IMR-90 (cell line): ENCODE measurements around the gene RPUSD4. TPM values are rescaled to one million over a fixed set of nuclear protein-coding genes. Genes with fewer than 3 reads are reported as not detected.

Source experiments
- ATAC-seq: fragments of 200-7000 bp; cut with Tn5 transposase; 2 replicates; pipeline ENCODE4 v1.9.1; 2020; ENCODE audit warnings: low read depth, mild to moderate bottlenecking, moderate library complexity
- BruUV-seq: library from RNA; stranded (reverse); fragments of 400-500 nt; replicated peaks from 2 replicates; lab custom pipeline; 2021; lab: Mats Ljungman, UMichigan
- CTCF ChIA-PET: fragments of 300-600 bp; formaldehyde crosslinking; extraction: SDS; loops from one replicate; lab custom pipeline; 2021; ENCODE audit warnings: antibody characterized with exemption; lab: Yijun Ruan, JAX
- POLR2A ChIA-PET: fragments of 300-600 bp; sonication (Branson Sonifier 250); formaldehyde crosslinking; loops from one replicate; lab custom pipeline; 2022; ENCODE audit warnings: antibody characterized with exemption; ENCODE audit not compliant: unreplicated experiment; lab: Charles Lee
- DNase-seq: peaks from one replicate; pipeline ENCODE4 v3.0.0; 2013
- H2AFZ ChIP-seq: replicated peaks from 2 replicates; pipeline ENCODE3; 2013; ENCODE audit warnings: low read length, mild to moderate bottlenecking; ENCODE audit not compliant: poor library complexity
- H2AK5ac ChIP-seq: 2 replicates; pipeline ENCODE4 v1.6.1; 2013; ENCODE audit warnings: low read depth, low read length, inconsistent platforms
- H2AK9ac ChIP-seq: replicated peaks from 2 replicates; pipeline ENCODE3; 2013; ENCODE audit warnings: mild to moderate bottlenecking, low read depth, low read length, moderate library complexity; ENCODE audit not compliant: poor library complexity
- H2BK120ac ChIP-seq: 2 replicates; pipeline ENCODE4 v1.6.1; 2013; ENCODE audit warnings: low read depth, low read length, inconsistent platforms
- H2BK15ac ChIP-seq: 3 replicates; pipeline ENCODE4 v1.6.1; 2013; ENCODE audit warnings: low read depth, low read length, inconsistent platforms
- H2BK20ac ChIP-seq: 2 replicates; pipeline ENCODE4 v1.6.1; 2013; ENCODE audit warnings: low read depth, mild to moderate bottlenecking, inconsistent platforms, low read length, moderate library complexity
- H2BK5ac ChIP-seq: 2 replicates; pipeline ENCODE4 v1.6.1; 2013; ENCODE audit warnings: mild to moderate bottlenecking, low read depth, low read length, inconsistent platforms; ENCODE audit not compliant: poor library complexity, severe bottlenecking
- H3K14ac ChIP-seq: replicated peaks from 2 replicates; pipeline ENCODE4 v1.6.1; 2013; ENCODE audit warnings: low read depth, low read length, inconsistent platforms
- H3K18ac ChIP-seq: 2 replicates; pipeline ENCODE4 v1.6.1; 2013; ENCODE audit warnings: low read depth, low read length, control low read depth
- H3K23ac ChIP-seq: 2 replicates; pipeline ENCODE4 v1.6.1; 2013; ENCODE audit warnings: low read depth, low read length, inconsistent platforms
- H3K27ac ChIP-seq: 2 replicates; pipeline ENCODE4 v1.5.1; 2013; ENCODE audit warnings: mild to moderate bottlenecking, control low read depth, low read length; ENCODE audit not compliant: insufficient read depth
- H3K27me3 ChIP-seq: 2 replicates; pipeline ENCODE4 v1.6.1; 2013; ENCODE audit warnings: low read length; ENCODE audit not compliant: control insufficient read depth, insufficient read depth
- H3K36me3 ChIP-seq: 2 replicates; pipeline ENCODE4 v1.6.1; 2013; ENCODE audit warnings: low read length, mixed read lengths; ENCODE audit not compliant: control insufficient read depth, insufficient read depth
- H3K4ac ChIP-seq: 2 replicates; pipeline ENCODE4 v1.6.1; 2013; ENCODE audit warnings: low read depth, low read length, inconsistent platforms
- H3K4me1 ChIP-seq: 2 replicates; pipeline ENCODE4 v1.6.1; 2013; ENCODE audit warnings: low read length, mixed read lengths; ENCODE audit not compliant: control insufficient read depth, insufficient read depth
- H3K4me2 ChIP-seq: 2 replicates; pipeline ENCODE4 v1.6.1; 2013; ENCODE audit warnings: low read depth, mild to moderate bottlenecking, control low read depth, low read length, moderate library complexity
- H3K4me3 ChIP-seq: 2 replicates; pipeline ENCODE4 v1.5.1; 2013; ENCODE audit warnings: low read depth, mild to moderate bottlenecking, control low read depth, low read length, moderate library complexity; ENCODE audit not compliant: insufficient read depth
- H3K56ac ChIP-seq: 2 replicates; pipeline ENCODE4 v1.6.1; 2013; ENCODE audit warnings: low read length, inconsistent platforms; ENCODE audit not compliant: insufficient read depth; ENCODE audit errors: extremely low read depth
- H3K79me1 ChIP-seq, 2 experiments: 2 replicates each; pipeline ENCODE4 v1.6.1; 2013; ENCODE audit warnings: low read length in 2 of 2, inconsistent platforms in 1 of 2, low read depth in 1 of 2
- H3K9ac ChIP-seq: 2 replicates; pipeline ENCODE4 v1.6.1; 2013; ENCODE audit warnings: low read depth, low read length, control low read depth
- H3K9me1 ChIP-seq: 2 replicates; pipeline ENCODE4 v1.6.1; 2013; ENCODE audit warnings: low read length, inconsistent platforms; ENCODE audit not compliant: insufficient read depth
- H3K9me3 ChIP-seq: 2 replicates; pipeline ENCODE4 v1.6.1; 2013; ENCODE audit warnings: low read length; ENCODE audit not compliant: control insufficient read depth, insufficient read depth
- H4K20me1 ChIP-seq: 2 replicates; pipeline ENCODE4 v1.6.1; 2013; ENCODE audit warnings: low read length, inconsistent platforms; ENCODE audit not compliant: insufficient read depth
- H4K5ac ChIP-seq: 2 replicates; pipeline ENCODE4 v1.6.1; 2013; ENCODE audit warnings: mild to moderate bottlenecking, low read depth, low read length, control low read depth
- H4K8ac ChIP-seq, 2 experiments: 2 replicates each; pipeline ENCODE4 v1.6.1; 2013; ENCODE audit warnings: low read depth in 2 of 2, low read length in 2 of 2, control low read depth in 1 of 2, inconsistent platforms in 1 of 2
- H4K91ac ChIP-seq: 2 replicates; pipeline ENCODE4 v1.6.1; 2013; ENCODE audit warnings: low read depth, low read length, inconsistent platforms; ENCODE audit not compliant: insufficient read depth
- CTCF ChIP-seq: conservative IDR thresholded peaks from 2 replicates; pipeline ENCODE4 v1.5.1; 2012; ENCODE audit warnings: mild to moderate bottlenecking, low read depth, low read length, improper control_type of control experiment
- FOS ChIP-seq: fragments of 150-350 bp; IDR thresholded peaks from 2 replicates; pipeline ENCODE4 v1.6.1; 2016; ENCODE audit warnings: low read depth, low read length
- RAD21 ChIP-seq: IDR thresholded peaks from 2 replicates; pipeline ENCODE4 v1.6.1; 2012; ENCODE audit warnings: low read length, improper control_type of control experiment
- SMC3 ChIP-seq: fragments of 150-350 bp; IDR thresholded peaks from 2 replicates; pipeline ENCODE4 v1.6.1; 2016; ENCODE audit warnings: low read depth, mild to moderate bottlenecking, antibody characterized with exemption, low read length, moderate library complexity
- WGBS, 2 experiments: methylation state at CpG; one replicate each; pipeline versions ENCODE4 v1.1.5 to v1.1.7; 2013; ENCODE audit warnings: missing lambda C conversion rate in 2 of 2; ENCODE audit not compliant: insufficient read length in 1 of 2; ENCODE audit errors: extremely low coverage in 2 of 2; 5-methylcytosine and 5-hydroxymethylcytosine counted together
- dilution Hi-C: fragments of 300-500 bp; cut with HindIII; formaldehyde crosslinking; loops from one replicate; pipeline ENCODE4 v1.14.3; 2018; ENCODE audit warnings: low sequenced_read_pairs; ENCODE audit not compliant: unreplicated experiment
- in situ Hi-C: fragments of 300-500 bp; cut with MboI; formaldehyde crosslinking; loops from 3 replicates; pipeline ENCODE4 v1.14.3; 2019; ENCODE audit warnings: low sequenced_read_pairs, inconsistent platforms, mixed read lengths
- intact Hi-C: fragments of 100-400 bp; cut with micrococcal nuclease; formaldehyde crosslinking; loops from 2 replicates; pipeline ENCODE4 v1.10.0; 2022
- polyA plus RNA-seq, 3 experiments: library from polyadenylated mRNA; depleted of rRNA; stranded (reverse); fragments of >200 nt; gene quantifications; 2 replicates each; pipeline ENCODE4 v1.2.3, GENCODE V29; 2012; ENCODE audit warnings: low replicate concordance in 1 of 3
- total RNA-seq: library from RNA; depleted of rRNA; stranded (reverse); fragments of >200 nt; gene quantifications from 2 replicates; pipeline ENCODE4 v1.2.3, GENCODE V29; 2012

RPUSD4 gene
- total and polyA plus RNA-seq, 2 of the 4 experiments (the other 2 are of a cell fraction), result 22.1 to 30.6 TPM

DNA sequence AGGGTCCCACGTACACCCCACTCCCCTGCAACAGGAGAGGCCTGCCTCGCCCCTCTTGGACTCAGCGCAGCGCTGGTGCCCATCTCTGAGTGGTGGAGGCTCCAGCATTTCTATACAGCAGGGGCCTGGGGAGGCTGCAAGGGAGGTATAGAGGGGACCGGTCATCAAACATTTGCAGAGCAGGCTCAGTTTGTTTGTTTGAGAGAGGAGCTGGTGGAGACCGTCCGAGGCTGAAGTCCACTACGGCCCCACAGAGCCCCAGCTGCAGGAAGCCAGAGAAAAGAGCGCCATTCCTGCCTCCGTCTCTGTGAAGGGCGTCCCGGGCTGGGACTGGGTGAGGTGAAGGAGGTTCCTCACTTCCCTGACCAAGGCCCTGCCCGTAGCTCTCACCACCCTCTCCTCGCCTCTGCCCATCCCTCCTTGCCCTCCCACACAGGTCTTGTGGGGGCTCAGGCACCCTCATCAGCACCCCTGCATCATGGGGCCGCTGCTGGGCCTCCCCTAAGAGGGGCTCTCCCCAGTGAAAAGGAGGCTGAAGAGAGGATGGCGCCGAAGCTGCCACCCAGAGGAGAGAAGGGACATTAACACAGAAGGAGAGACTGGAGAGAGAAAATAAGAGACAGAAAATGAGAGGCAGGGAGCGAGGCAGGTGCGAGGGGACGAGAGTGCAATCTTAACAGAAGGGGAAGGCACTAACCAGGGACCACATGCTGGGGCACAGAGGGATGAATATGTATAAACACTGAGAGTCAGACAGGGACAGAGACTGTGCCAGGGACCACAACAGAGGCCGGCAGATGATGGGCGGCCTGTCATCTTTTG, 24.5 kb downstream of the RPUSD4 start:
- CTCF ChIA-PET, result interaction anchor here (0.6 kb wide), 1 partner anchor 58 kb away, joined by 3 read pairs; no protein-coding TSS in a partner anchor
- dilution Hi-C loops (no loop called here), intact Hi-C loops (no loop called here), in situ Hi-C loops (no loop called here)
- Histone ChIP-seq H3K23ac (no peak overlapping the region), H3K4me2 (no peak overlapping the region), H3K27me3 (no peaks in the 10 kb centered on the region), H3K79me1 (no peaks in the 10 kb centered on the region), H2AFZ (no peak overlapping the region), H2AK9ac (no peak overlapping the region), H3K4me1 (no peaks in the 10 kb centered on the region), H4K91ac (no peak overlapping the region), H3K9me3 (no peaks in the 10 kb centered on the region), H3K9ac (no peak overlapping the region), H3K27ac (no peak overlapping the region), H3K4me3 (no peak overlapping the region), H2BK5ac (no peak overlapping the region), H2BK120ac (no peak overlapping the region), H4K8ac (no peak overlapping the region), H3K9me1 (no peaks in the 10 kb centered on the region), H3K18ac (no peak overlapping the region), H2BK20ac (no peak overlapping the region), H3K14ac (no peak overlapping the region), H4K20me1 (no peaks in the 10 kb centered on the region), H3K36me3 (peaks cover 2% of the 10 kb centered on the region), H3K56ac (no peak overlapping the region), H2AK5ac (no peak overlapping the region), H3K4ac (no peak overlapping the region), H2BK15ac (no peak overlapping the region), H4K5ac (no peak overlapping the region)
- 96% methylated on average over 4 of the region's 22 CpGs; no CpG with 5 or more reads in 1 of the 2 experiments for WGBS, 2 experiments
- POLR2A ChIA-PET, result no interaction called here
- DNase-seq (no peak), ATAC-seq (peak; percentile 17; the same call in 1 of the 2 replicates)
- BruUV-seq, result no TSS peak
- TF ChIP-seq RAD21 (0 out of 2 replicates have a peak, but pooled peaks have one; percentile 6), CTCF (no peak), SMC3 (peak; percentile 15; the same call in 1 of the 2 replicates), FOS (no peak)
